C4-2B (cell line): ENCODE data around the gene MARCHF2.

Experiments
- CTCF ChIP-seq: fragments of 450-650 bp; conservative IDR thresholded peaks from 2 replicates; pipeline ENCODE4 v1.5.1; 2017; ENCODE audit warnings: mild to moderate bottlenecking
- ZFX ChIP-seq: fragments of 450-650 bp; IDR thresholded peaks from 2 replicates; pipeline ENCODE4 v1.6.1; 2017

GRCh38 chr19:8371011-8371804 lies 41.9 kb upstream of the MARCHF2 start:
- TF ChIP-seq CTCF (no peak), ZFX (no peak)
